HEK293 (cell line): ENCODE data around the gene HMX3.
A peak's percentile ranks its signal among the peaks of the same experiment; 100 is the strongest.

Experiments
- CTCF ChIA-PET: fragments of 350-600 bp; formaldehyde crosslinking; extraction: SDS; loops from one replicate; lab custom pipeline; 2021; ENCODE audit warnings: antibody characterized with exemption; lab: Yijun Ruan, JAX
- POLR2A ChIA-PET: fragments of 300-600 bp; formaldehyde crosslinking; extraction: SDS; loops from one replicate; lab custom pipeline; 2020; ENCODE audit warnings: antibody characterized with exemption, inconsistent platforms; lab: Yijun Ruan, JAX
- H3K27ac ChIP-seq: fragments of 200-500 bp; sonication (Bioruptor generic); 2 replicates; pipeline ENCODE4 v1.5.1; 2014; ENCODE audit warnings: low read depth, low read length, control low read depth, inconsistent platforms; ENCODE audit errors: extremely low read depth
- H3K36me3 ChIP-seq, 2 experiments: fragments of 200-500 bp in 1 of 2; sonication (Bioruptor generic) in 1 of 2; 1 replicate in 1 of 2; 2 replicates in 1 of 2; pipeline ENCODE4 v1.5.1; 2014 to 2017; ENCODE audit warnings: inconsistent platforms in 2 of 2, low read length in 2 of 2; ENCODE audit not compliant: control insufficient read depth in 2 of 2, insufficient read depth in 1 of 2
- H3K4me1 ChIP-seq: fragments of 200-500 bp; sonication (Bioruptor generic); 2 replicates; pipeline ENCODE4 v1.5.1; 2014; ENCODE audit warnings: mild to moderate bottlenecking, low read length, inconsistent platforms; ENCODE audit not compliant: control insufficient read depth, insufficient read depth
- H3K4me3 ChIP-seq: 2 replicates; pipeline ENCODE4 v1.5.1; 2011; ENCODE audit warnings: low read depth, mild to moderate bottlenecking, control low read depth, low read length, moderate library complexity
- H3K9me3 ChIP-seq: fragments of 200-500 bp; sonication (Bioruptor generic); 2 replicates; pipeline ENCODE4 v1.5.1; 2014; ENCODE audit warnings: low read depth, low read length, inconsistent platforms; ENCODE audit not compliant: control insufficient read depth, insufficient read depth
- ATF2 ChIP-seq: fragments of 450-650 bp; formaldehyde crosslinking; IDR thresholded peaks from 2 replicates; pipeline ENCODE4 v1.5.1; 2016; ENCODE audit warnings: missing biosample characterization, missing genetic modification characterization, low read depth
- BCL6B ChIP-seq: fragments of 450-650 bp; formaldehyde crosslinking; IDR thresholded peaks from 2 replicates; pipeline ENCODE4 v1.5.1; 2017; ENCODE audit warnings: missing biosample characterization, missing genetic modification characterization
- ELK4 ChIP-seq: IDR thresholded peaks from 2 replicates; pipeline ENCODE4 v1.6.1; 2011; ENCODE audit warnings: mild to moderate bottlenecking, low read depth, low read length, borderline replicate concordance
- MZF1 ChIP-seq: fragments of 450-650 bp; formaldehyde crosslinking; IDR thresholded peaks from 2 replicates; pipeline ENCODE4 v1.5.1; 2017; ENCODE audit warnings: missing biosample characterization, missing genetic modification characterization, borderline replicate concordance
- REST ChIP-seq: fragments of 450-650 bp; formaldehyde crosslinking; IDR thresholded peaks from 2 replicates; pipeline ENCODE4 v1.5.1; 2016; ENCODE audit warnings: missing biosample characterization, missing genetic modification characterization
- ZBTB20 ChIP-seq: fragments of 450-650 bp; formaldehyde crosslinking; IDR thresholded peaks from 2 replicates; pipeline ENCODE4 v1.5.1; 2016; ENCODE audit warnings: missing biosample characterization, missing genetic modification characterization
- ZBTB49 ChIP-seq: fragments of 450-650 bp; formaldehyde crosslinking; IDR thresholded peaks from 2 replicates; pipeline ENCODE4 v1.5.1; 2016; ENCODE audit warnings: missing biosample characterization, missing genetic modification characterization, low read depth
- ZEB2 ChIP-seq: fragments of 450-650 bp; formaldehyde crosslinking; IDR thresholded peaks from 2 replicates; pipeline ENCODE4 v1.5.1; 2016; ENCODE audit warnings: missing biosample characterization, missing genetic modification characterization
- ZNF341 ChIP-seq: fragments of 450-650 bp; formaldehyde crosslinking; IDR thresholded peaks from 2 replicates; pipeline ENCODE4; 2016; ENCODE audit warnings: low read depth, missing biosample characterization, missing genetic modification characterization
- ZNF350 ChIP-seq: fragments of 450-650 bp; formaldehyde crosslinking; IDR thresholded peaks from 2 replicates; pipeline ENCODE4 v1.5.0; 2017; ENCODE audit warnings: missing biosample characterization, mild to moderate bottlenecking, missing genetic modification characterization
- ZNF404 ChIP-seq: fragments of 450-650 bp; formaldehyde crosslinking; IDR thresholded peaks from 2 replicates; pipeline ENCODE4 v1.5.1; 2017; ENCODE audit warnings: missing biosample characterization, missing genetic modification characterization
- ZNF544 ChIP-seq: fragments of 450-650 bp; formaldehyde crosslinking; IDR thresholded peaks from 2 replicates; pipeline ENCODE4 v1.5.0; 2017; ENCODE audit warnings: missing biosample characterization, missing genetic modification characterization
- ZNF561 ChIP-seq: fragments of 450-650 bp; IDR thresholded peaks from 2 replicates; pipeline ENCODE4 v1.5.1; 2018; ENCODE audit warnings: missing biosample characterization, missing genetic modification characterization, borderline replicate concordance
- ZNF624 ChIP-seq: fragments of 450-650 bp; formaldehyde crosslinking; IDR thresholded peaks from 2 replicates; pipeline ENCODE4 v1.5.1; 2017; ENCODE audit warnings: missing biosample characterization, missing genetic modification characterization
- ZNF626 ChIP-seq: fragments of 450-650 bp; sonication (Bioruptor Pico); formaldehyde crosslinking; IDR thresholded peaks from 2 replicates; pipeline ENCODE4 v1.5.1; 2018; ENCODE audit warnings: missing biosample characterization, missing genetic modification characterization, inconsistent platforms
- ZNF747 ChIP-seq: fragments of 450-650 bp; formaldehyde crosslinking; IDR thresholded peaks from 2 replicates; pipeline ENCODE4 v1.5.1; 2016; ENCODE audit warnings: missing biosample characterization, missing genetic modification characterization
- ZNF785 ChIP-seq: fragments of 450-650 bp; formaldehyde crosslinking; IDR thresholded peaks from 2 replicates; pipeline ENCODE4 v1.5.1; 2016; ENCODE audit warnings: missing biosample characterization, missing genetic modification characterization
- ZSCAN23 ChIP-seq: fragments of 450-650 bp; formaldehyde crosslinking; IDR thresholded peaks from 2 replicates; pipeline ENCODE4 v1.5.1; 2016; ENCODE audit warnings: missing biosample characterization, missing genetic modification characterization
- TF ChIP-seq, protein P1 (sequence below): fragments of 450-650 bp; formaldehyde crosslinking; IDR thresholded peaks from 2 replicates; pipeline ENCODE4 v1.5.1; 2016; ENCODE audit warnings: missing biosample characterization, missing genetic modification characterization

Gene HMX3

GRCh38 chr10:123093489-123093888 is 42.3 kb upstream of the HMX3 start:
- H3K9me3 ChIP-seq: no peaks in the 10 kb centered on the region
- TF ChIP-seq ELK4: no peak
- peak; percentile 96 for TF ChIP-seq REST
- no peak overlapping the region for H3K4me3 ChIP-seq
- POLR2A ChIA-PET: no interaction called here
- H3K27ac ChIP-seq: no peak overlapping the region
- no peaks in the 10 kb centered on the region for H3K4me1 ChIP-seq
- CTCF ChIA-PET: no interaction called here
- no peaks in the 10 kb centered on the region for H3K36me3 ChIP-seq

DNA sequence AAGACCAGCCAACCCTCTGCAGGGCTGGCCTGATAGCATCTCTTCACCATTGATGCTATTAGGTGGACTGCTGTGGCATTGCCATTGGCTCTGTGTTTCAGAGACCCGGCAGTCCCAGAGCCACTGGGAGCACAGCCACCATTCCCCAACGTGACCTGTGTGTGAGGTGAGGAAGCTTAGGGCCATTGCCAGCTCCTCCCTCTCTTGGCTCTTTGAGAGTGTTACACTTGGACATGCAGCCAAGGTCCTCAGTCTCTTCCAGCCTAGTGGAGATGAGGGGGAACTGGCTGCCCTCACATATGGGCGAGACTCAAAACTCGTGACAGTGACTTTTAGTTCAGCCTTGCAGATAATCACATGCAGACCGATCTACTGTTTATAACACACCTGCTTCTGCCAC is 39.3 kb upstream of the HMX3 start:
- no peak for TF ChIP-seq ZNF561
- no peak for TF ChIP-seq ZNF626 (tag by site-specific recombination)
- no peak for TF ChIP-seq ZNF404
- no peak for TF ChIP-seq ZNF624 (tag by site-specific recombination)
- TF ChIP-seq ZNF747: no peak
- no peak for TF ChIP-seq ZNF785 (tag by site-specific recombination)
- no peak for TF ChIP-seq ZSCAN23 (tag by site-specific recombination)
- TF ChIP-seq ZEB2 (tag by site-specific recombination): no peak
- TF ChIP-seq ZBTB49 (tag by site-specific recombination): no peak
- no peak for TF ChIP-seq ATF2
- TF ChIP-seq ZNF350 (tag by site-specific recombination): no peak
- TF ChIP-seq, protein P1, sequence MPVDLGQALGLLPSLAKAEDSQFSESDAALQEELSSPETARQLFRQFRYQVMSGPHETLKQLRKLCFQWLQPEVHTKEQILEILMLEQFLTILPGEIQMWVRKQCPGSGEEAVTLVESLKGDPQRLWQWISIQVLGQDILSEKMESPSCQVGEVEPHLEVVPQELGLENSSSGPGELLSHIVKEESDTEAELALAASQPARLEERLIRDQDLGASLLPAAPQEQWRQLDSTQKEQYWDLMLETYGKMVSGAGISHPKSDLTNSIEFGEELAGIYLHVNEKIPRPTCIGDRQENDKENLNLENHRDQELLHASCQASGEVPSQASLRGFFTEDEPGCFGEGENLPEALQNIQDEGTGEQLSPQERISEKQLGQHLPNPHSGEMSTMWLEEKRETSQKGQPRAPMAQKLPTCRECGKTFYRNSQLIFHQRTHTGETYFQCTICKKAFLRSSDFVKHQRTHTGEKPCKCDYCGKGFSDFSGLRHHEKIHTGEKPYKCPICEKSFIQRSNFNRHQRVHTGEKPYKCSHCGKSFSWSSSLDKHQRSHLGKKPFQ (tag by site-specific recombination): no peak
- TF ChIP-seq ZNF544 (tag by site-specific recombination): no peak
- no peak for TF ChIP-seq MZF1 (tag by site-specific recombination)
- no peak for TF ChIP-seq ZNF341
- TF ChIP-seq BCL6B (tag by site-specific recombination): no peak
- TF ChIP-seq ZBTB20 (tag by site-specific recombination): no peak
- TF ChIP-seq, all 188 proteins: peak for 0
- Histone ChIP-seq H3K4me1 (no peaks in the 10 kb centered on the region), H3K36me3 (no peaks in the 10 kb centered on the region), H3K9me3 (no peaks in the 10 kb centered on the region), H3K4me3 (no peak overlapping the region), H3K27ac (no peak overlapping the region)
- POLR2A ChIA-PET: no interaction called here
- CTCF ChIA-PET: no interaction called here
